Measurements from ENCODE around the gene MAP4K2. TPM values are rescaled to one million over a fixed set of nuclear protein-coding genes. Genes with fewer than 3 reads are reported as not detected.

The MAP4K2 gene
- total and polyA plus RNA-seq, 2 of the 13 experiments (the other 11 are each of a cell fraction or from before 2014, with no cell fraction given) = 8.3 to 17.6 TPM

DNA sequence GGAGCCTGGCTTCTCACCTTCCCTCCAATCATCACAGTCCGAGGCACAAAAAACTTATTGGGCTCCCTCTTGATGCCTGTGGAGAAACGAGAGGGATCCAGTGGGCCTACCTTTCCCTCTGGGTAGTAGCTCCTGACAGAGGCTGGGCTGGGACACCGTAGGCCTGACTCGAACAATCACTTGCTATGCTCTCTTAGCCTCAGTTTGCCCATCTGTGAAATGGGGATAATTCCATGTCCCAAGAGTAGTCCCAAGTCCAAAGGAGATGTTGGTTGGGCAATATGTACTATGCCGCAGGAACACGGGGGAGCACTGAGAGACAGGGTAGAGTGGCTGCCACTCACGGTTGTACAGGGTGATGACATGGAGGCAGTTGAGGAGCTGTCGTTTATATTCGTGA lies 51.4 kb downstream of the MAP4K2 start (continued):
- TF ChIP-seq, protein P1, sequence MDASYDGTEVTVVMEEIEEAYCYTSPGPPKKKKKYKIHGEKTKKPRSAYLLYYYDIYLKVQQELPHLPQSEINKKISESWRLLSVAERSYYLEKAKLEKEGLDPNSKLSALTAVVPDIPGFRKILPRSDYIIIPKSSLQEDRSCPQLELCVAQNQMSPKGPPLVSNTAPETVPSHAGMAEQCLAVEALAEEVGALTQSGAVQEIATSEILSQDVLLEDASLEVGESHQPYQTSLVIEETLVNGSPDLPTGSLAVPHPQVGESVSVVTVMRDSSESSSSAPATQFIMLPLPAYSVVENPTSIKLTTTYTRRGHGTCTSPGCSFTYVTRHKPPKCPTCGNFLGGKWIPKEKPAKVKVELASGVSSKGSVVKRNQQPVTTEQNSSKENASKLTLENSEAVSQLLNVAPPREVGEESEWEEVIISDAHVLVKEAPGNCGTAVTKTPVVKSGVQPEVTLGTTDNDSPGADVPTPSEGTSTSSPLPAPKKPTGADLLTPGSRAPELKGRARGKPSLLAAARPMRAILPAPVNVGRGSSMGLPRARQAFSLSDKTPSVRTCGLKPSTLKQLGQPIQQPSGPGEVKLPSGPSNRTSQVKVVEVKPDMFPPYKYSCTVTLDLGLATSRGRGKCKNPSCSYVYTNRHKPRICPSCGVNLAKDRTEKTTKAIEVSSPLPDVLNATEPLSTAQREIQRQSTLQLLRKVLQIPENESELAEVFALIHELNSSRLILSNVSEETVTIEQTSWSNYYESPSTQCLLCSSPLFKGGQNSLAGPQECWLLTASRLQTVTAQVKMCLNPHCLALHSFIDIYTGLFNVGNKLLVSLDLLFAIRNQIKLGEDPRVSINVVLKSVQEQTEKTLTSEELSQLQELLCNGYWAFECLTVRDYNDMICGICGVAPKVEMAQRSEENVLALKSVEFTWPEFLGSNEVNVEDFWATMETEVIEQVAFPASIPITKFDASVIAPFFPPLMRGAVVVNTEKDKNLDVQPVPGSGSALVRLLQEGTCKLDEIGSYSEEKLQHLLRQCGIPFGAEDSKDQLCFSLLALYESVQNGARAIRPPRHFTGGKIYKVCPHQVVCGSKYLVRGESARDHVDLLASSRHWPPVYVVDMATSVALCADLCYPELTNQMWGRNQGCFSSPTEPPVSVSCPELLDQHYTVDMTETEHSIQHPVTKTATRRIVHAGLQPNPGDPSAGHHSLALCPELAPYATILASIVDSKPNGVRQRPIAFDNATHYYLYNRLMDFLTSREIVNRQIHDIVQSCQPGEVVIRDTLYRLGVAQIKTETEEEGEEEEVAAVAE (CRISPR knock-in tag; IDR thresholded peaks at IDR 0.05; ENCODE audit: borderline replicate concordance) = no peak
- TF ChIP-seq CHD4 (IDR thresholded peaks at IDR 0.05; ENCODE audit: borderline replicate concordance, low read length) (peak; percentile 86; the same call in 1 of the 2 replicates), ZNF496 (CRISPR knock-in tag; IDR thresholded peaks at IDR 0.05; ENCODE audit: insufficient replicate concordance) (no peak)

DNA sequence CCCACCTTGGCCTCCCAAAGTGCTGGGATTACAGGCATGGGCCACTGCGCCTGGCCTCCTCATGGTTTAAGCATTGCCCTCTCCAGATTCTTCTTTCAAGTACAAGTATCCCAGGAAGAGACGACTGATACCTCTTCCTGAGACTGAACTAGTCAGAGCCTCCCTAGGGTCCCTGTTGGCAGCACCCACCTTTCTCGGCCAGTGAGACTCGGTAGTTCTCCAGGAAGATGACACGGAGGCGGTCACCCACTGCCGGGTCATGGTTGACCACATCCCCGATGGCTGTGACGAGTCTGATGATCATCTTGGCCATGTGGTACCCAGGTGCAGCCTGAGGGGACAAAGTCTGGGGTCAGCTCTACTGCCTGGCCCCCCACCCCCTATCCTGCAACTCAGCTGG lies 51.9 kb downstream of the MAP4K2 start:
- Histone ChIP-seq H3K4me3 (replicated peaks in 1 of 3; ENCODE audit: insufficient read depth in 1 of 3, low read depth in 2 of 3, low read length in 3 of 3) (no peak overlapping the region), H3K27ac (ENCODE audit: extremely low read length, insufficient read depth, low read length) (no peak overlapping the region), H3K9ac (ENCODE audit: insufficient read depth, low read depth, low read length) (no peak overlapping the region), H4K20me1 (ENCODE audit: insufficient read depth, low read length) (no peaks in the 10 kb centered on the region), H3K36me3 (replicated peaks in 1 of 2; ENCODE audit: control insufficient read depth in 1 of 2, insufficient read depth in 2 of 2, low read length in 2 of 2) (no peaks in the 10 kb centered on the region), H2AFZ (ENCODE audit: low read length) (no peak overlapping the region), H3K4me1 (ENCODE audit: insufficient read depth, low read length) (peaks cover 32% of the 10 kb centered on the region), H3K9me3 (ENCODE audit: low read length) (no peaks in the 10 kb centered on the region), H3K79me2 (ENCODE audit: insufficient read depth, low read length) (no peaks in the 10 kb centered on the region), H3K27me3 (ENCODE audit: control insufficient read depth in 1 of 2, insufficient read depth in 2 of 2, low read length in 2 of 2) (peaks cover 4 to 22% of the 10 kb centered on the region in 2 experiments; a peak in 4 of 5 replicates), H3K4me2 (ENCODE audit: low read depth, low read length) (no peak overlapping the region)
- FAIRE-seq = no peak
- WGBS (ENCODE audit: low lambda C conversion rate) = 100% methylated on average over 1 of the region's 9 CpGs
- in situ Hi-C loops (cut with HindIII; ENCODE audit: extremely low pct_ligation_motif_present, low pct_unique_long_range_greater_than_20kb) (no loop called here), intact Hi-C loops (cut with micrococcal nuclease; ENCODE audit: unreplicated experiment) (no loop called here)
- no TSS peak for BruUV-seq (replicated peaks)
- no peak for ATAC-seq
- CTCF ChIA-PET (ENCODE audit: low intra/inter-chr PET ratio, low total read pairs) = no interaction called here
- POLR2A ChIA-PET = no interaction called here
- DNase-seq (ENCODE audit: low spot score) = no peak
- TF ChIP-seq NFE2L1 (CRISPR knock-in tag; IDR thresholded peaks at IDR 0.05; ENCODE audit: borderline replicate concordance) (no peak), ZNF451 (CRISPR knock-in tag; IDR thresholded peaks at IDR 0.05) (no peak), SRY (CRISPR knock-in tag; IDR thresholded peaks at IDR 0.05) (no peak), CBX5 (CRISPR knock-in tag; IDR thresholded peaks at IDR 0.05; ENCODE audit: borderline replicate concordance) (no peak), ZNF251 (CRISPR knock-in tag; IDR thresholded peaks at IDR 0.05) (no peak), TAF15 (IDR thresholded peaks at IDR 0.05; ENCODE audit: low read depth, low read length, poor library complexity, severe bottlenecking) (no peak), NFYB (CRISPR knock-in tag; IDR thresholded peaks at IDR 0.05) (no peak), NR2F1 (CRISPR knock-in tag; IDR thresholded peaks at IDR 0.05) (no peak), ZNF143 (CRISPR knock-in tag; IDR thresholded peaks at IDR 0.05) (no peak), KMT2B (CRISPR knock-in tag; IDR thresholded peaks at IDR 0.05) (no peak), ZNF747 (CRISPR knock-in tag; IDR thresholded peaks at IDR 0.05; ENCODE audit: borderline replicate concordance) (no peak), WIZ (CRISPR knock-in tag; IDR thresholded peaks at IDR 0.05) (no peak), HCFC1 (IDR thresholded peaks at IDR 0.05; ENCODE audit: low read depth, low read length) (no peak), ZNF382 (CRISPR knock-in tag; IDR thresholded peaks at IDR 0.05; ENCODE audit: borderline replicate concordance) (no peak)
- TF ChIP-seq, protein P2, sequence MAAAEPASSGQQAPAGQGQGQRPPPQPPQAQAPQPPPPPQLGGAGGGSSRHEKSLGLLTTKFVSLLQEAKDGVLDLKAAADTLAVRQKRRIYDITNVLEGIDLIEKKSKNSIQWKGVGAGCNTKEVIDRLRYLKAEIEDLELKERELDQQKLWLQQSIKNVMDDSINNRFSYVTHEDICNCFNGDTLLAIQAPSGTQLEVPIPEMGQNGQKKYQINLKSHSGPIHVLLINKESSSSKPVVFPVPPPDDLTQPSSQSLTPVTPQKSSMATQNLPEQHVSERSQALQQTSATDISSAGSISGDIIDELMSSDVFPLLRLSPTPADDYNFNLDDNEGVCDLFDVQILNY (CRISPR knock-in tag; conservative IDR thresholded peaks at IDR 0.05) = no peak
- TF ChIP-seq, protein P3, sequence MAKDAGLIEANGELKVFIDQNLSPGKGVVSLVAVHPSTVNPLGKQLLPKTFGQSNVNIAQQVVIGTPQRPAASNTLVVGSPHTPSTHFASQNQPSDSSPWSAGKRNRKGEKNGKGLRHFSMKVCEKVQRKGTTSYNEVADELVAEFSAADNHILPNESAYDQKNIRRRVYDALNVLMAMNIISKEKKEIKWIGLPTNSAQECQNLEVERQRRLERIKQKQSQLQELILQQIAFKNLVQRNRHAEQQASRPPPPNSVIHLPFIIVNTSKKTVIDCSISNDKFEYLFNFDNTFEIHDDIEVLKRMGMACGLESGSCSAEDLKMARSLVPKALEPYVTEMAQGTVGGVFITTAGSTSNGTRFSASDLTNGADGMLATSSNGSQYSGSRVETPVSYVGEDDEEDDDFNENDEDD (CRISPR knock-in tag; IDR thresholded peaks at IDR 0.05; ENCODE audit: borderline replicate concordance) = no peak
